Activated CD4-positive, alpha-beta T cell treated with anti-CD3 and anti-CD28 coated beads, Interleukin-2, Interleukin-4, amounts not matched to agents 100 ng/mL and 50 ng/mL, durations not matched to agents 16 hours and 8 hours (primary cell): ENCODE results near the gene PHLPP1.

Experiments used
- DNase-seq: peaks from one replicate; pipeline ENCODE4 v3.0.0-alpha.2; 2020; ENCODE audit warnings: low spot score

The PHLPP1 gene

DNA sequence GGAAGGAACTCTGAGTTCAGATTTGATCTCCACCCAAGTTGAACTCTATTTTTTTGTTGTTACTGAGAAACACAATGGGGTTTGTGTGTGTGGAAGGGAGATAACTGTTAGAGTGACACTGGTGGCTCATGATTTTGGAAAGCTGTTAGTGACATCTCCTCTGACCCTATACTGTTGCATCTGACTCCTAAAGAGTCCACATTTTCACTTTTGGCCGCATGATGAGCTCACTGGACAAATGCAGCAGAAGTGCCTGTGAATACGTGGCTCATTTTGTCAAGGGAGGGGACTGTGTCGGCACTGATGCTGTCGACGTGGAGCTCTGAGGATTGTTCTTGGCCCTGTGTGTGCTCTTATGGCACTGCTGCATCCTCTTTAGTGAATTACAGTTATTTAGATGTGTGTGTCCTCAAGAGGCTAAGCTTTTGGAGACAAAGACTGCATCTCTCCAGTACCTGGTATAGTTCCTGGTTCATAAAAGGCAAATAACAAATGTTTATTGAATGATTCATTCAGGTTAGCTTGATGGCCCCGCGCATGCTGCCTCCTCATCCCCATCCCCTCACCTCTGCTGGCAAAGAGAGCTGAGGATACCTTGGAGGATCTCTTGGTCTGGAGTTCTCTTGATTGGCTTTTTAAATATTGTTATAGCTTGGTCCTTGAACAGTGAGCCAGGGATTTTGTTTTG, 135.4 kb downstream of the PHLPP1 start:
- DNase-seq, result no peak

GRCh38 chr18:62852851-62853250, 137.5 kb downstream of the PHLPP1 start:
- DNase-seq, result no peak

- no peak for DNase-seq
Observed at GRCh38 chr18:62856294-62856693, 141.0 kb downstream of the PHLPP1 start.

DNA sequence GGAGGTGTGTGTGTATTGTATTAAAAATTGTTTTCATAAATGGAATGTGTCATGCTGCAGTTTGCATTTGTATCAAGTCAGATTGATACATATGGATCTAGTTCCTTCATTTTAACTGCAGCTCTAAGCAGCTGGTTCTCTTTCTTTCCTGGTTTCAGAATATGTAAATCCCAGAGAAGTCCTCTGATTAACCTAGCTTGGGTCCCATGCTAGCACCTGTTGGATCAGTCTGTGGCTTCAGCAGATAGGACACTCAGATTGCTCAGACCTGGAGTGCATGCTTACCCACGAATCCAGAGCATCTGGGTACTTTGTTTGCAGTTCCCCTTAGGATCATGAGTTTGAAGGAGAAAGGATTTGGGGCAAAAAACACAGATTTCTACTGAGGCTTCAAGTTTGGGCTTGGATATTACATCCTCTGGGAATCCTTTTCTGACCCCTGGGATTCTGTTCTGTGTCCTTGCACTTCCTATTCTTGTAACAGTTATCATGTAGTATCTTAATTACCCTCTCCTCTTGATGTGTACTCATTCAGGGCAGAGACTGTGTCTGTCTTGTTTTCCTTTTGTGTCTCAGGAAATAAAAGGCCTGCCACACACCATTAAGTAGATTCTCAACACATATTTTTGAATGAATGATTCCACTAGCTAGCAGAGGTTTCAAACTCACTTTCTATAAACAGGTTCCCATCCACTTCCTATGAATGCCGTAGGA, 142.1 kb downstream of the PHLPP1 start:
- no peak for DNase-seq

DNA sequence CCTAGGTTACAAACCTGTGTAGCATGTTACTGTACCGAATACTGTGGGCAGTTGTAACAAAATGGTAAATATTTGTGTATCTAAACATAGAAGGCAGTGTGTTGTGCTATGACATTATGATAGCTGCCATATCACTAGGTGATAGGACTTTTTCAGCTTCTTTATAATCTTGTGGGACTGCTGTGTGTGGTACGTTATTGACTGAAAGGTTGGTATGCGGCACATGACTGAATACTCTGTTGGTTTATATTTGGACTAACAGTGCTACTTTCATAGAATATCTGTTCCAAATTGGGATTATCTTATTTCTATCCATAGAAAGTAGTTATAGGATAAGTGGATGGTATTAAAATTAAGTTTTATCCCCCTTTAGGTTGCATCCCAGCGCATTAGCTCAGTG, 144.7 kb downstream of the PHLPP1 start:
- no peak for DNase-seq

- DNase-seq, result no peak
Observed at GRCh38 chr18:62862466-62862865, 147.1 kb downstream of the PHLPP1 start.

GRCh38 chr18:62863579-62864001, 148.2 kb downstream of the PHLPP1 start:
- no peak for DNase-seq

DNA sequence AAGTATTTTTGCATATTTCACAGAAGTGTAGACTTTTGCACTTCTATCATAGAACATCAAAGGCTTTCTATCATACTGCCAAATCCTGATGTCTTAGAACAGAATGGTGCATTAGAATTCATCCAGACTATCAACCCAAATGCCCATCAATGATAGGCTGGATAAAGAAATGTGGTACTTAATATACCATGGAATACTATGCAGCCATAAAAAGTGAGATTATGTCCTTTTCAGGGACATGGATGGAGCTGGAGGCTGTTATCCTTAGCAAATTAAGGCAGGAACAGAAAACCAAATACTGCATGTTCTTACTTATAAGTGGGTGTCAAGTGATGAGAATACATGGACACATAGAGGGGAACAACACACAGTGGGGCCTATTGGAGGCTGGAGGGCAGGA, 150.2 kb downstream of the PHLPP1 start:
- no peak for DNase-seq

DNA sequence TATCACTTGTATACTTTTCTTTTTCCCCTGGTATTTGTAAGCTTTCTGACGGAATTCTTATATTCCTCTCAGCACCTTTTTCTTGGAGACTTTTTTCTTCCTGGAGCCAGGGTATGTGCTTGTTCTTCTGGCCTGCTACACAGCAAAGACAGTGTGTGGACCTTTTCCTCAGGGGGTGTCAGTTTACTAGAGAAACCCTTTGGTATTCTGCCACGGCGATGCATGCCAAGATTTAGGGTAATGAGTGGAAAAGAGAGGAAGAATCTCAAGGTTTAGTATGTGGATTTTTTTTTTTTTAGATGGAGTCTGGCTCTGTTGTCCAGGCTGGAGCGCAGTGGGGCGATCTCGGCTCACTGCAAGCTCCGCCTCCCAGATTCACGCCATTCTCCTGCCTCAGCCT, 152.2 kb downstream of the PHLPP1 start:
- no peak for DNase-seq

GRCh38 chr18:62868645-62869044, 153.3 kb downstream of the PHLPP1 start:
- no peak for DNase-seq

DNA sequence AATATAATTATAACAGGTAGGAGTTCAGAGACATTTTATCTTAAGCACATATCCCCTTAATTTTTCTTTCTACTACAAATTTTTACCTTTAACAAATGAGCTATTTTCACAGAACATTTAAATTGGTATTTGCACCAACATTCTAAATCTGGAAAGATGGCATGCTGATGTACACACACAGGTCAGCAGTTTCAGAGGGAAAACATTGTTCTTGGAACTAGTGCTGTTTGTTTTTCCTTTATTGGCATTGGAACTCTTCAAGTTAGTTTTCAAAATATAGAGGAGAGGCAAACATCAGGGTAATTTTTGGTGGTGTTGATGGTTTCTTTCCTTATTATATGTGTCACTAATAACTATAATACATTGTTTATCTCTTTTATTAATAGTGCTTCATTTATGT, 155.3 kb downstream of the PHLPP1 start:
- DNase-seq, result no peak

- no peak for DNase-seq
Observed at GRCh38 chr18:62875323-62875722, 160.0 kb downstream of the PHLPP1 start.

GRCh38 chr18:62876111-62876510, 160.8 kb downstream of the PHLPP1 start:
- no peak for DNase-seq

GRCh38 chr18:62876828-62877227, 161.5 kb downstream of the PHLPP1 start:
- no peak for DNase-seq

DNA sequence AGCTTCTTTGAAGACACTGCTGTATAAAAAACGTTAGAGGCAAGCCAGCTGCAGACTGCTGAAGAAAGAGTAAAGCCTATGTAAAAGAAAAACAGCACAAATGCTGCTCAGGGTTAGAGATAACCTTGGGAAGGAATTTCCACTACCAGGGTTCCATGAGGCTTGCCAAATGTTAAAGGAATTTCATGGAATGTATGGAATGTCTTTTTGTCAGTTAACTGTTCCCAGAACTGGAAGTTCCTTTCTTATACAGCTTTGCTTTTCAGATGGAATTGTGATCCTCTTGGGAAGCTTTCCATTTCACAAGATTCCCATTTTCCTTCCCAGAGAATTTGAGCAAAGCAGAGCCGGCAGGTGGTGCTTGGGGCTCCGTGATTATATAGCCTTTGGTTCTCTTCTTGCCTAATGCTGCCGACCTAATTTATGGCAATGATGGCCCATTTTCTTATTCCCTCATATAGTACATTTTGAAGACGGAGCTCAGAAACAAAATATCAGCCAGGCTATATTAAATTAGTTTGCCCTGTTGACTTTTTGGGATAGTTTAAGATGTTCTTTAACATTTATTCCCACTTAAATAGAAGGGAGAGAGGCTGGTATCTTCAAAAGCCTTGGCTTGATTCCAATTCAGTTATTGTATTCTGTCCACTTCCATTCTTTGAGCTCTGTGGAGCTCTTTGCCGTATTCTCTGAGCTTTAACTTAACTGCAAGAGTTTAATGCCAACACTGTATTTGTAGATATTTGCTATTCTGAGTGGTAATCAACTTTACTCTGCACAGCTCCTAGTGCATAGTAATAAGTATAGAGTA, 162.3 kb downstream of the PHLPP1 start:
- DNase-seq, result no peak

GRCh38 chr18:62878305-62878704, 163.0 kb downstream of the PHLPP1 start:
- DNase-seq, result no peak

DNA sequence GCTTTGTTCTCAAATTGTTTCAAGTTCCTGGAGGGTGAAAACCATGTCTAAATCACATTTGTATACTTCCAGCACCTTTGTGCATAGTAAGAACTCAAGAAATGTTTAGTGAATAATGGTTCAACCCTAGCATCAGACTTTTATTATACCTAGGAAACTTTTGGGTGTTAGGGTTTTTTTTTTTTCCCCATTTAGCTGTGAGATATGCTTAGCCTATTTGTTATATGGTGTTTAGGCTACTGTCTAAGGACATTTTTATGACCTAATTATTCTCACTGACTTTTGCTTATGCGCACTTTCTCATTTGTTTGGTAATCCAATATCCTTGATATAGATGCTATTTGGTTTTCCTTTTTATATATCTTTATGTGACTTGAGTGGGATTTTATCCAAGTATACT, 164.7 kb downstream of the PHLPP1 start:
- DNase-seq, result no peak

- peak; percentile 36 for DNase-seq
Observed at GRCh38 chr18:62880673-62881364, 165.5 kb downstream of the PHLPP1 start.

DNA sequence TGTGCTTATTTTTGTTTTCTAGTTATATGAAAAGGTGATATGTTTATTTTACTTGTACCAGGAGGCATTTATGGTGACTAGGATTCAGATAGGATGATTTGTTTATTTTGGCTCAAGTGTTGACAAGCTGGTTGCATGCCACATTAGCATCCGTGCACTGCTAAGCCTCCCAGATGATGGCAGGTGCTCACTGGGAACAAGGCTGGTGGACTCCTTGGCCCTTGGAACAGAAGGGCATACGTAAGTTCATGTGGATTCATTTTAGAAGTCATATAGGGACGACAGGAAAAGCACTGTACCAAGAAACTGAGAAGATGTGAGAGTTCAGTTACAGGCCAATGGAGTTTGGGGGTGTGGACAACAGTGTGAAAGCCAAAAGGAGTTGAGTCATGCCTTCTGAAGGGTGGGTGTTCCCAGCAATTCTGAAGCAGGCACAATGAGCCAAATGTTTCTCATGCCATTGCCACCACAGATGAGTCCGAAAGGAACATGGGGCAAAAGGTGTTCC, 166.2 kb downstream of the PHLPP1 start:
- peak; percentile 25 for DNase-seq

- no peak for DNase-seq
Observed at GRCh38 chr18:62883937-62884735, 168.8 kb downstream of the PHLPP1 start.

GRCh38 chr18:62885804-62886203, 170.5 kb downstream of the PHLPP1 start:
- no peak for DNase-seq
